ENCODE results near the gene THUMPD2.
"Not testable (repeated sequence)": the region's sequence is repeated elsewhere in the genome, so short reads cannot be mapped to it uniquely, and the experiment has no call there.

The THUMPD2 gene

DNA sequence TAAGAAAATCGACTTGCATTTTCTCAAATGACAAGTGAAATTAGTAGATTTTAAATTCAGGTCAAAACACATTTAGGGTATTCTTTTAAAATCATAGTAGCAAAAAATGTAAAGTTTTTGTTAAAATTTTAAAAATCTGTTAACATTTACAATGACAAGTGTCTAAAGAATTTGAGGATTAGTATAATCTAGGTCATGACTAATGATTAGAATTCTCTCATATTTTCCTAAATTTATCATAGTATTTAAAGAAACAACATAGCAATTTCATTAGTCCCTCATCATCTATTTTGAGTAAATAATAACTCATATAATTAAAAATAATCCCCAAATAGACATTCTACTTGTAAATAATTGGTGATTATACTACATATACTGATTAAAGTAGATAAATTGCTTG is 23.6 kb downstream of the THUMPD2 start:
- DNase-seq: no peak

- DNase-seq: no peak
Measured at GRCh38 chr2:39743269-39743776, 35.7 kb downstream of the THUMPD2 start.

- DNase-seq: no peak
Measured at GRCh38 chr2:39741871-39742270, 37.2 kb downstream of the THUMPD2 start.

GRCh38 chr2:39739386-39739785 is 39.7 kb downstream of the THUMPD2 start:
- no peak for DNase-seq

GRCh38 chr2:39738936-39739335 is 40.1 kb downstream of the THUMPD2 start:
- DNase-seq: no peak

DNA sequence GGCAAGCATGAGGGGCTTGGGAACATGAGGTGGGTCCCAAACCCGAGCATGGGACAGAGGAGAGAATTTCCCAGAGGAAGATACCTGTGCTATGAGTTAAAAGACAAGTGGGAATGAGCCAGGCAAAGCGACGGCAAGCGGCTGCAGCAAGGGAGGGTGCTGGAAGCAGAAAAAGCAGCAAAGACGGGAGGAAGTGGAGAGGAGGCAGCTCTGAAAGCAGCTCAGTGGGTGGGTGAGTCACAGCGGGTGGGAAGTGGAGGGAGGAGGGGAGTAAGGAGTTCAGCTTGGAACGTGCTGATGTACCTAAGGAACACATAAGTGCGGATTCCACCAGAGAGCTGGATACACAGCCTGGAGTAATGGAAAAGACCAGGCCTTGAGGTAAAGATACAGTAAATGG is 41.4 kb downstream of the THUMPD2 start:
- DNase-seq: no peak

GRCh38 chr2:39736640-39737039 is 42.4 kb downstream of the THUMPD2 start:
- DNase-seq: no peak

DNA sequence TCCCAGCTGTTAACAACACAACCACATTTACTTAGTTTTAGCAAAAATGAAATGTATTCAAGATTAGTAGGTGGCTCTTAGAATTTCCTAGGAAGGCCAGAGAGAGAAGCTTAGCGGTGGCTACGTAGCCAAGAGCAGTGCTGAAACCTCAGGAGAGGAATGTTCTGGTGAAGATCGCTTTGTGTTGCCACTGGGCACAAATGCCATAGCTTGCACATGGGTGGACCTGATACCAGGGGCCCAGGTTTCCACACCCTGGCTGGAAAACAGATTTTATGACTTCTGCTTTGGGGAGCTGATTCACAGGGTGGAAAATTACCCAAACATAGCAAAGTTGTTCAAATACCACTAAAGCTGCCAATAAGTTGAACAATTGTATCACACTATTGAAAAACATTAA is 43.4 kb downstream of the THUMPD2 start:
- no peak for DNase-seq

GRCh38 chr2:39734445-39734844 is 44.6 kb downstream of the THUMPD2 start:
- DNase-seq: no peak

- no peak for DNase-seq
Measured at GRCh38 chr2:39733070-39733674, 45.9 kb downstream of the THUMPD2 start.

DNA sequence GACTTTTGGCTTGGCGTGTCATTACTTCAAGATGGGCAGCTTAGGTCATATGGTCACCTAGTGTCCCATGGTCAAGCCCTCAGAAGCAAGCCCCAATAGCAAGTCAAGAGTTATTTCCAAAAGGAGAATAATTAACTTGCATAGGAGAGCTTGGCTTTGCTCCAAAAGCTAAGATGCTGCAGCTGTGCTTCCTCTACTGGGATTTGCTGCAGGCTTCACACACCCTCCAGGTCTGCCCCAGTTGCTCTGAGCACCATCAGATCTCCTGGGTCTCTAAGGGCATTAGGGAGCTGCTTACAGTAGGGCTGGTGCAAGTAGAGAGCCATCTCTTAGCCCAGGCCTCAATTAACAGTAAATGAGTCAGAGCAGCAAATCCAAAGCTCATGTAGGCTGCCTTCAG is 46.6 kb downstream of the THUMPD2 start:
- no peak for DNase-seq

DNA sequence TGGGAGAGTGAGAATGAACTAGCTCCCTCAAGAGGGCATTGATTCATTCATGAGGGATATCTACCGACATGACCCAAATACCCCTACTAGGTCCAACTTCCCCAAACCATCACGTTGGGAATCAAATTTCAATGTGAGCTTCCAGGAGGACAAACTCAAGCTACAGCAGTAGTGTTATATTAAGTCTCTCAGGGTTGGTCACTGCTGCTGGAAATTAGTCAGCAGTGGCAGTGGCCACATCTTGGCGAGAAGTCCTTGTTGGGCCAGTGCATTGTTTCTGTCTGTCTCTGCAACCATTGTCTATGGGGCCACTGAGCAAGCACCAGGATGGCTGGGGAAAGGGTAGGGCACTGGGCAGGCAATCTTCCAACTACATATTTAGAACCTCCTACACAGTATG is 47.5 kb downstream of the THUMPD2 start:
- DNase-seq: no peak

DNA sequence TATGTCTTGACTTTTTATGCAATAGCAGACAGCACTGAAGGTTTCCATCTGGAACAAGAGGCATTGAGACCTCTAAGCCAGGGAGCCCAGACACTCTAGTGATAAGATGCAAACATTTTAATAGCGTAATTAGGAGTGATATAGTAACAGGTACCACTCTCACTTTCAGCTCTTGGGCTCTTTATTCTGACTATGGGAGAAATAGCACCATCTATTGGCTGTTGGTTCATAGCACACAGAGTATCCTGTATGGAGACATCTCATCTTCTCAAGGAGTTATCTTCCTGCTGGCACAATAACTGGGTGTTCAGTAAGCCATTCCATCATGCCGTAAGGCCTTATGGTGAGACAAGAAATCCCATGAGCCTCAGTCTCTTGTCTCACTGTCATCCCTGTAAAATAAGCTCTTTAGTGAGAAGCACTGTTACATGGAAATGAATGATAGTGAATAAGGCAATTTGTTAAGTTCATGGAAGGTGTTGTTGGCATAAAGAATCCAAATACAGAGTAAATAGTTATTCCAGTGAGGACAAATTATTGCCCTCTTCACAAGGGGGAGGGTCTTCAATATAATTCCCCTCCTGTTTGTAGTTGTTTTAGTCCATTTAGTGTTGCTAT is 48.3 kb downstream of the THUMPD2 start:
- DNase-seq: no peak

DNA sequence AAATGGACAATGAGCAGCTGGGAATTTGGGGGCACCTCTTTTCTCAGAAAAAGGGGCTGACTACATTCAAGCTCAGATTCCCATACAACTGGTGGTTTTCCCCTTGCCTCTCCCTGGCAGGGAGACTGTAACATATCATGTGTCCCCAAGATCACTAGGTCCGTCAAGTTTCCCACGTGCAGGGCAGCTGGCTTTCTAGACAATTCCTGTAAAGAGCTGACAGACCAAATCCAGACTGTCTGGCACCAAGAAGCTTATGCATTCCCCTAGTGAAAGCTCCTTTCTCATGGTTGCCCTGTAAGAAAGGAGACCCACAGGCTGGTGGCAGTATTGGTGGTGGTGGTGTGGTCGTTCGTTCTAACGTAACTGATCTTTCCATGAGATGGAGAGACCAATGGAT is 48.8 kb downstream of the THUMPD2 start:
- DNase-seq: no peak

GRCh38 chr2:39728941-39729351 is 50.1 kb downstream of the THUMPD2 start:
- DNase-seq: no peak

DNA sequence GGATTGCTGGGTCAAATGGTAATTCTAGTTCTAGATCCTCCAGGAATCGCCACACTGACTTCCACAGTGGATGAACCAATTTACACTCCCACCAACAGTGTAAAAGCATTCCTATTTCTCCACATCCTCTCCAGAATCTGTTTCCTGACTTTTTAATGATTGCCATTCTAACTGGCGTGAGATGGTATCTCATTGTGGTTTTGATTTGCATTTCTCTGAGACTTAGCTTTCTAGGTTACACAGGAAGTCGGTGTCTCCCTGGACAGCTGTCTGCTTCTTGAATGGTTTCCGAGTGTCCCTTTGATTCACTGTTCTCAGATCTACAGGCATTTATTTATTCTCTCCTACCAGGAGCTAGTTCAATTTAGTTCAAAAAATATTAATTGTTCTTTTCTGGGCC is 51.0 kb downstream of the THUMPD2 start:
- DNase-seq: not testable (repeated sequence)

- DNase-seq: no peak
Measured at GRCh38 chr2:39725401-39725800, 53.7 kb downstream of the THUMPD2 start.

GRCh38 chr2:39724828-39725144 is 54.3 kb downstream of the THUMPD2 start:
- no peak for DNase-seq

DNA sequence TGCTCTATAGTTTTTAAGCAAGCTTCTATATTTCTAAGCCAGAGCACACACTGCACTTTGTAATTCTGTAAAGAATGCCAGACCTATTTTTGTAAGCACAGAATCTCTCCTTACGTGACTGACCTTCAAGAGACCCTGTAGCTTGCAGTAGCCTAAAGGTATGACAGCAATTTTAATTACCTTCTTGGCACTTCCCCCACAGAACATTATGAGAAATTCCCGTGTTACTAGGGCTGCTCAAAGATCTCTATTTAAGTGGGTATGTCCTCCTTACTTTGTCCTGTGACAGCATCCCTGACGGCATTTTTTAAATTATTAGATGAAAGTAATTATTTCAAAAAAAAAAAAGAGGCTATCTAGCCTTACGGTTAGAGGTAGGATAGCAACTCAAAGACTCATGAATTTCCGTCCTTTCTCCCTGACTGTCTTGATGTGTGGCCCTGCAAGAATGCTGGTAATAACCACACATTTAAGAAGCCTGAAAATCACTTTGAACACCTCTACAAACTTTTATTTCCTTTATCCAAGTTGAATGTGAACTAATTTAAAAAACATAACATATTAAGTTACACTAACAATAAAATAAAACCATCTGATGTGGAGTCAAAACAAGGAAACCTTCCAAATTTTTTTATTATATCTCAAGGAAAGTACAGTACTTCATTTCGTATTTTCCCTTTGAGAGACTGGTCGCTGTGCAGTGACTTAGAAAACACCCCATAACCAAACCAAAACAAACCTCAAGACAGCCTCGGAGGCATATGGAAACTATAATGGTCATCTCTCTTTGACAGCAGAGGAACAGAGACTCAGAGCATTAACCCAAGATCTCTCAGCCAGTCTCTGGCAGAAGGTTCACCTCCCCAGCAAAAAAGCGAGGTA is 54.9 kb downstream of the THUMPD2 start:
- no peak for DNase-seq

DNA sequence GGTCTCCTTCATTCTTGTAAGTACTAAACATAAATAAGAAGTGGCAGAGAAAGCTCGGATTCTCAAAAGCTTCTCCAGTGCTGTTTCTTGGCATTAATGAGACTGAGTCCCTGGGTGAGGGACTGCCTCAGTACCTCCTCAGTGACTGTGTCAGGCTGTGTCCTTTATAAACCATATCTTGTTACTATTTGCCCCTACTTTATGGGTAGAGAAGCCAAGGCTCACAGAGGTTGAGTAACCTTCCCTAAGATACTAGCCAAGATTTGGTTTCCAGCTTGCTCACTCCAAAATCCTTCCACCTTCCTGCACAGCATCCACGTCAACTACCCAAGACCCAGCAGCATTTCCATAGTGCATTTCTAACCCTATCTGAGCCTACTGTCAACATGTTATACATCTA is 55.6 kb downstream of the THUMPD2 start:
- DNase-seq: no peak

DNA sequence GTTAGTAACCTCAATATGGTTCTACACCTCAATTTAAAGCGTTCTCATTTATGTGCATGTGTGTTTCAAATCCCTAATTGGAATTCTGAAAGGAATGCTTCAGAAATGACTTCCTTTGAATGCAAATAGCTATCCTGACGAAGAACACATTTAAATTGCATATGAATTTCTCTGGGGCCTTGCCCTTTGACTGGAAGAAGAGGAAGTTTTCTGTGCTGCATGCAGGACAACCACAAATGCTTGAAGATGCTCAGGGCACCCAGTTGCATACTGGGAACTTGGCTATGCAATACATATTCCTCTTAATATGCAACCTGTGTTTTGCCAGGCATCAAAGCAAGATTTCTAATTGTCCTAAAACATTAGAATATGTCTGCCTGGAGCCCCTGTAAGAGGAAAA is 58.1 kb downstream of the THUMPD2 start:
- DNase-seq: no peak

- DNase-seq: no peak
Measured at GRCh38 chr2:39719317-39719716, 59.7 kb downstream of the THUMPD2 start.

- no peak for DNase-seq
Measured at GRCh38 chr2:39718483-39718882, 60.6 kb downstream of the THUMPD2 start.

GRCh38 chr2:39717067-39717466 is 62.0 kb downstream of the THUMPD2 start:
- DNase-seq: no peak
